Effector CD4-positive, alpha-beta T cell (primary cell): ENCODE data around the gene ASTL.
"Not testable (repeated sequence)": the region's sequence is repeated elsewhere in the genome, so short reads cannot be mapped to it uniquely, and the experiment has no call there.

ENCODE experiments used
- DNase-seq: peaks from one replicate; pipeline ENCODE4 v3.0.0-alpha.2; 2020

ASTL gene

GRCh38 chr2:96146153-96146880, 8.0 kb upstream of the ASTL start:
- peak; percentile 86 for DNase-seq

DNA sequence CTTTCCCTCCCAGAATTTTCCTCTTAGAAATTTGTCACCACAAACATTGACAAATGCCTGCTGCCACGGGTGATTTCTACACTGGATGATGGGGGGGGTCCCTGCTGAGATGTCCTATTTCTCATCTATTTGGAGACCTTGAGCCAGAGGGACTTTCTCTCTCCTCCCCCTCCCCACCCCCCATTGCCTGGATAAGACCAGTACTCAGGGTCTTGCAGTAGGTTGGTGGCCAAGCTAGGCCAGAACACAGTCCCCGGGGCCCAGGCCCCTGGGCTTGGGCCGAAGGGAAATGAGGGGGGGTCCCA, 7.5 kb upstream of the ASTL start:
- peak; percentile 31 for DNase-seq

GRCh38 chr2:96145036-96145847, 6.9 kb upstream of the ASTL start, which contains the start of gene DUSP2:
Gene DUSP2 (minus strand): TSS chr2:96145440. CDS start chr2:96145354, 86 bp downstream.
- peak; percentile 84 for DNase-seq

DNA sequence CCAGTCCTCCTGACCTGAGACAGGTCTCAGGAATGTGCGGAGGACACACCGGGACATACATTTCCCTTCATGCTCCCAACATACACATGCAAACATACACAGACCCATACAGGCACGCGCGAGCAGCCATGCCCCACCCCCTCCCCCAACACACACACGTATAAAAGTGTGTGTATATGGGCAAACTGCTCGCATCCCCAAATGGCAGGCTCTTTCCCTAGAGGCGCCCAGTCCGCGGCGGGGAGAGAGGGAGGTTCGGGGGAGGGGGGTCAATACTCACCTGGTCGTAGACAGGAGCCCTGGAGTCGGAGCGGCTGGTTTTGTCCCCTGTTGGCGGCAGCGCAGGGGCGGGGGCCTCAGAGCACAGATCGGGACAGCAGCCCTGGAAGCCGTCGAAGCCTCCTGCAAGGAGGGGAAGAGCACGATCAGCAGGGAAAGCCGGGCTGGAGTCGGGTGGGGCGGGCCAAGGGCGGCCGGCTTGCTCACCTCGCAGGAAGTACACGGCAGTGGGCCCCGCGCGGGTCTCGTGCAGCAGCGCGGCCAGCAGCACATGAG, 6.3 kb upstream of the ASTL start:
- peak; percentile 25 for DNase-seq

GRCh38 chr2:96143848-96144480, 5.7 kb upstream of the ASTL start:
- peak; percentile 25 for DNase-seq

DNA sequence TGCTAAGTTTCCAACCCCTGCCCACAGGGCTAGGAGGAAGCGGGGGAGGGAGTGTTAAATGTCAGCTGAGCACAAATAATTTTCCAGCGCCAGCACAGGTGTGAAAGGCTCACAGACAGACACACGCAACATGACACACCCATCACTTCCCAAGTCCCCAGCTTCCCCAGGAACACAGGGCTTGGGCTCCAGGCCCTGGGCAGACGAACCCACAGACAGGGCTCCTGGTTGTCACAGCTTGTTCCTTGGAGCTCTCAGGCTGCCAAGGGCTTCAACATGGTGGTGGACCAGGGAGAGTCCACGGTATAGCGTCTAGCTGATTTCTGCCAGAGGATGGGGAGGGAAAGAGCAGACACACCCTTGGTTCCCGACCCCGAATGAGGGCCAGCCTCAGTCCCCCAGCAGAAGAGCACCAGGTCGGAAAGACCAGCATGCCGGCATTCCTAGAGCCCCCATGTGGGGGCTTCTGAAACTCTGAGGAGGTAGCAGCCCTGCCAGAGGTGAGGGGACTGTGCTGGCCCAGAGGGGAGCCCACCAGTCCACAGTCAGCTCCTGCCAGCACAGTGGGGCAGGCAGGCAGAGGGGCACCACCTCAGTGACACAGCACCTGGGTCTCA, 5.0 kb upstream of the ASTL start:
- no peak for DNase-seq

- DNase-seq, result peak; percentile 69
Observed at GRCh38 chr2:96142217-96143113, 4.2 kb upstream of the ASTL start.

DNA sequence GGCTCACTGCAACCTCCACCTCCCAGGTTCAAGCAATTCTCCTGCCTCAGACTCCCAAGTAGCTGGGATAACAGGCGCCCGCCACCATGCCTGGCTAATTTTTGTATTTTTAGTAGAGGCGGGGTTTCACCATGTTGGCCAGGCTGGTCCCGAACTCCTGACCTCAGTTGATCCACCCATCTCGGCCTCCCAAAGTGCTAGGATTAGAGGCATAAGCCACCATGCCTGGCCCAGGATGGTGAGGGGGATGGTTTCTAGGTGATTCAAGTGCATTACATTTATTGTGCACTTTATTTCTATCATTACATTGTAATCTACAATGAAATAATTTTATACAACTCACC, 3.3 kb upstream of the ASTL start:
- not testable (repeated sequence) for DNase-seq

- DNase-seq, result no peak
Observed at GRCh38 chr2:96140941-96141623, 2.8 kb upstream of the ASTL start.

DNA sequence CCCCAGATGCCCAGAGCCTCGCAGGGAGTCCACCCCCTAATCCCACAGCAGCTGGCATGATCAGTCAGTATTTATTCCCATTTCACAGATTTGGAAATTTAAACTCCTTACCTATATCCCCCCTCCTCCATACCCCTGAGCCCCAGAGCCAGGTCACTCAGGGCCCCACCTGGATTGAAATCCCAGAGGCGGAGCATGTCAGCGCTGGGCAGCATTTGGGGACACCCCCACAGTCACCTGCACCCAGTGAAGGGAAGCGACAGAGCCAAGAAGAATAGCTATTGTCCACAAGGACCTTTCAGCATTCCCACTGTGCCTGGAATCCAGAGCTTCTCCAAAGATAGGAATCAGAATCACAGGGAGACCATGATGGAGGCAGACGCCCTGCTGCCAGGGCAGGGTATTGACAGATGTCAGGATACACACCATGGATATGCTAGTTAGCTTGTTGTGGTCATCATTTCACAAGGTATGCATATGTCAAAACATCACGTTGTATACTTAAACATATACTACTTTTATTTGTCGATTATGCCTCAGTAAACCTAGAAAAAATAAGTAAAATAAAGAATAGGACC, 968 bp upstream of the ASTL start:
- DNase-seq, result no peak

DNA sequence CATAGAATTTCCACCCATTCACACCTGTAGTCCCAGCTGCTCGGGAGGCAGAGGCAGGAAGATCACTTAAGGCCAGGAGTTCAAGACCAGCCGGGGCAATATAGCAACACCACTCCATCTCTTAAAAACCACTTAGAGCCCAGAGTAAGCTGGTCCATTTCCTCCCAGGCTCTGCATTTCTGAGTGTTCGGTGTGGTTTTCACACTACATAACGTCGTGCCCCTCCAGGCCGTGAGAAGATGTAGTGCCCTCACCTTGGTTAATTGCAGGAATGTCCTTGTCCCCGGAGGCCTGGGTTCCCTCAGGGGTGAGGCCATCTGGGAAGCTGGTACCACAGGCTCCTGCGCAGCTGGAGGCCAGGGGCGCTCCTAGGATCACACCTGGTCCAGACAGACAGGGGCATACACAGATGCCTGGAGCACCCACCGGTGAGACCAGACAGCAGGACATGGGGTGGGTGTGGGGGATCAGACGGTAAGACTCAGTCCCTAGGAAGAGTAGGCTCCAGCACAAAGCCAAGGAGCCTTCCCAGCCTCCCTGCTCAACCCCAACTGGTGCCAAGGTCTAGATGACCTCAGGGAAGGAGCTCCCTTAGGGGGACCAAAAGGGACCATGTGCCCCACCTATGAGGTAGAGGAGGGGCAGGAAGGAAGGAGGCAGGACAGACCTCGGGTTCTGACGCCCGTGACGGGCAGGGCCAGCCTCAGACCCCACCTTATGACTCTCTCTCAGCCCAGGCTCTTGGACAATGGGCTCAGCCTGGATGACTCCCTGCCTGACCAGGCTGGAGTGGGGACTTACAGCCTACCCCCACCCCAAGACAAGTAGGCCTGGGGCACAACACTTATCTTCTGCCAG, 752 bp downstream of the ASTL start:
- no peak for DNase-seq

DNA sequence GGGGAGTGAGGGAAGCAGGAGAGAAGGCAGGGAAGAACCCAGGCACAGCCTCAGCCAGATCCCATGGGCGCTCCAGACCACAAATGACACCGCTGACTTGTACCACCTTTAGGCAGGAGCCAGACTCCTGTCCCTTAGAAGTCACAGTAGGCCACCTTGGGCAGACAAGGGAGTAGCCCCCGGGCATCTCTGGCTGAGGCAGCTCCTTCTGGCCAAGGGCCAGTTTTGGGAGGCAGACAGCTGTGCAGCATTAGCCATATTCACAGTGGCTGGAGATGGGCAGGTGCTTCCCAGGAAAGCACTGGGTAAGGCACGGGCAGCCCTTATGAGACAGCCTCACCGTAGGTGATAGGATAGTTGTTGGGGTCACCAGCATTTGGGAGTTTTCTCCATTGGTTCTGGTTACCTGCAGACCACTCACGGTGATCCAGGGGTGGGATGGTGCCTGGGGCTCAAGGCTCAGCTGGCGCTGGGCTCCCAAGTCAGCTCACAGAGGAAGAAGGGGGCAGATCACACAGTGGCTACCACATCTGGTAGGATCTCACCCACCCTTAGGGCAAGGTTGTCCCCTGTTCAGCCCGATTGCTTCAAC, 2.1 kb downstream of the ASTL start:
- DNase-seq, result no peak

DNA sequence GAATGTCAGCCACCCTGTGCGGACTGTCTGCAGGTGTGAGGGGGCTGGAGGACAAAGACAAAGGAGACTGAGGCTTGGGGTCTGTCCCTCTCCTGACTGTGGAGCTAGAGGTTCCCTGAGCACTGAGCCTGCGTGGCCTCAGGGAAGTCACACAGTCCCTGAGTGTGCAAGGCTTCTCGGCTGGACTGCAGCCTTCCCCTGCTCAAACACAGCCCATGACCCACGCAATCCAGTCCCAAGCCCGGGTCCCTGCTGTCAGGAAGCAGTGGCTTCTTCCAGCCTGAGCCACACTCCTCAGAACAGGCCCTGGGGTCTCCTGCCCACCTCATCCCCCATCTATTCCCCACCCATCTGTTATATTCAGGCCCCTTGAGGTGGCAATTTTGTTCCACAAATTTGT, 2.7 kb downstream of the ASTL start:
- no peak for DNase-seq

- no peak for DNase-seq
Observed at GRCh38 chr2:96135171-96135570, 3.1 kb downstream of the ASTL start.

DNA sequence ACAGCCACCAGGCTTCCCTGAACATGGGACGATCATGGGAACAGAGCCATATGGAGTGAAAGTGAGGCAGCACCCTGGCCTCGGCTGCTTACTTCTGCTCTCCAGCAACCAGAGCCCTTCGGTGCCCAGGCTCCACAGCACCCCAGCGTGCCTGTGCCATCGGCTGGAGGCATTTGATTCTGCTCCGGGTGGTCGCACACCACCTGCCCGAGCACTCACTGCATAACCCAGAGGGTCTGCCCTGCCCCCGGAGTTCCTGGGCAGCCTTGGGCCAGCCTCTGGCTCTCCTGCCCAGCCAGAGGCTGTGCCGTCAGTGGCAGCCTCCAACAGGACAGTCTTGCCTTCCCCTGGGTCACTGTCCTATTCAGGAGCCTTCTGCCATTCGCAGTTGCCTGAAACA, 3.9 kb downstream of the ASTL start:
- no peak for DNase-seq

DNA sequence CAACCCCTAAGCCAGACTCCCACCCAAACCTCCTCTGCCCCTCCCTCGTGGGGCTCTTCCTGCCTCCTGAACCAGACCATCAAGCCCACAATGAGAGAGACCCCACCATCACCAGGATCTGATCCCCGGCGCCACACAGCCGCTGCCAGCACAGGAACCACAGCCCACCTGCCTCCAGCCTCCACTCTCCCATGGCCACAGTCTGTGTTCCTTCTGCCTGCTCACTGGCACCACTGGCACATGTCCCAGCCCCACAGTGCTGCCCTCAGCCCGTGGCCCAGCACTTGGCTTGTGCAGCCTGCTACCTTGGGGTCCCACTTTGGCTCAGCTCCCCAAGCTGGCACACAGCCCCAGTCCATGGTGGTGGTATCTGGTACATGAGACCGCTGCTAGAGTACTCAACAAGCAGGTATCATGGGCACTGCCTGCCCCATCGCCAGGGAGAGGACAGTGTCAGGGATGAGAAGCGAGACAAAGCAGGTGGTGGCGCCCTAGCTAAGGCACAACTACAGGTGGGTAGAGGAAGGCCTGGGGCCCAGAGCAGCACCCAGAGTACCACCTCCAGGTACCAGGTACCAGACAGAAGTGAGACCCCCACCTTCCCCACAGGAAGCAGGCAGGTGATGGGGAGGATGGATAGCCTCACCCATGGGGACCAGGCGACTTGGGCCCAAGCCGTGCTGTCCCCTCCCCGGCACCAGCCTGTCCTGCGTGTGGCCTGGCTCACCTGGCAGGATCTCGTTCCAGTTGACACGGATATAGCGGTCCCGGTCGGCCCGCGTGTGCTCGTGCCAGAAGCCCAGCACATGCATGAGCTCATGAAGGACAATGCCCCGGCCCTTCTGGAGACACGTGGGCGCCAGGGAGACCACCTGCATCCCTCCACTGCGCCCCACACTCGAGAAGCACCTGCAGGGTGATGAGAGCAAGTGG, 6.2 kb downstream of the ASTL start:
- no peak for DNase-seq

GRCh38 chr2:96131152-96131812, 7.0 kb downstream of the ASTL start:
- DNase-seq, result no peak

DNA sequence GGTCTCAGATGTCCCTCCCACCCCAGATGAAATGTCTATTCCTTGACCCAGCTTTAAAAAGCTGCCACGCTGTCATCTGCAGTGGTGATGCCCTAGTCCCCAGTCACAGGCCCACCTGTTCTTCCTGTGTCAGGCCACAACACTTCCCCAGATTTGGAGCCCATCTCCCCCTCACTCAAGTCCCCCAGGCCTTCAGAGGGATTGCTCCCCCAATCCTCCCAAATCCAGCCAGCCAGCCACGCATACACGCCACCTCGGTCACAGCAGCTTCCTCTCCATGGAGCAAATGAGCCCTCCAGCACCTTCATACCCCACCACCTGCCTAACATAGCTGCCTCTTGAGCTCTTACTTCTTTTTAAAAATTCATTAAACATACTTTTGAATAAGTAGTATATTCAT, 7.8 kb downstream of the ASTL start:
- no peak for DNase-seq
